Subcutaneous adipose tissue (tissue), 4 donors: ENCODE measurements around the gene ATP6V1G2. TPM values are rescaled to one million over a fixed set of nuclear protein-coding genes. Genes with fewer than 3 reads are reported as not detected.

Experiments used
- total RNA-seq, 4 donors: library from RNA; depleted of rRNA; stranded (reverse); fragments of >200 nt; gene quantifications; one replicate each; pipeline ENCODE4 v1.1.0, GENCODE V29; 2016
- TF ChIP-seq, protein P1 (sequence below): fragments of 450-650 bp; IDR thresholded peaks from one replicate; pipeline ENCODE4 v1.5.1; 2016; ENCODE audit warnings: low read depth, mild to moderate bottlenecking, control low read depth, antibody characterized with exemption, moderate library complexity

Gene ATP6V1G2
- total RNA-seq, 4 donors from 2014 or later = 0.68 to 1.5 TPM; not detected in 2

DNA sequence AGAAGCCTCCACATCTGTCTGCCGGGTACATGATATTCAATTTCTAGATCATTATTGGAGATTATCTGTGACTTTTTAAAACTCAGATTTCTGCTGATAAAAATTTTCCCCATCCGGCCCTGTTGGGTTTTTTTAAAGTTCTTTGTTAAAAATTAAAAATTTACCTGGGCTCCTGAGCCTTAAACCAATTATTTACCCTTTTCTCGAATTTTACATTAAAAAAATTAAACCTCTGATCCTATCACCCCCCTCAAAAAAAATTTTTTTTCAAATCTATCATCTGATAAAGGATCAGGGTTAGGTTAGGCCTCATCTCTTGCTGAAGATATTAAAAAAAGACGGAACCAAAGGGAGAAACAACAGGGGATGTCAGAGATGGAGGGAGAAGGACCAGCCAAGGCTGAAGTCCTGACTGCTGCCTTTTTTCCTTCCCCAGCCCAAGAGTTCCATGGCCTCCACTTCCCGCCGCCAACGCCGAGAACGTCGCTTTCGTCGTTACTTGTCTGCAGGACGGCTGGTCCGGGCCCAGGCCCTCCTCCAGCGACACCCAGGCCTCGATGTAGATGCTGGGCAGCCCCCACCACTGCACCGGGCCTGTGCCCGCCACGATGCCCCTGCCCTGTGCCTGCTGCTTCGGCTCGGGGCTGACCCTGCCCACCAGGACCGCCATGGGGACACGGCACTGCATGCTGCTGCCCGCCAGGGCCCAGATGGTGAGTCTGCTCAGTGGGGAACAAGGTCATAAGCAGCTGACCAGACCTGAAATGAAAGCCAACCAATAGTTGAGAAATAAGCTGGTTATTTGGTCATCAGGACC is 1.5 kb upstream of the ATP6V1G2 start:
- TF ChIP-seq, protein P1, sequence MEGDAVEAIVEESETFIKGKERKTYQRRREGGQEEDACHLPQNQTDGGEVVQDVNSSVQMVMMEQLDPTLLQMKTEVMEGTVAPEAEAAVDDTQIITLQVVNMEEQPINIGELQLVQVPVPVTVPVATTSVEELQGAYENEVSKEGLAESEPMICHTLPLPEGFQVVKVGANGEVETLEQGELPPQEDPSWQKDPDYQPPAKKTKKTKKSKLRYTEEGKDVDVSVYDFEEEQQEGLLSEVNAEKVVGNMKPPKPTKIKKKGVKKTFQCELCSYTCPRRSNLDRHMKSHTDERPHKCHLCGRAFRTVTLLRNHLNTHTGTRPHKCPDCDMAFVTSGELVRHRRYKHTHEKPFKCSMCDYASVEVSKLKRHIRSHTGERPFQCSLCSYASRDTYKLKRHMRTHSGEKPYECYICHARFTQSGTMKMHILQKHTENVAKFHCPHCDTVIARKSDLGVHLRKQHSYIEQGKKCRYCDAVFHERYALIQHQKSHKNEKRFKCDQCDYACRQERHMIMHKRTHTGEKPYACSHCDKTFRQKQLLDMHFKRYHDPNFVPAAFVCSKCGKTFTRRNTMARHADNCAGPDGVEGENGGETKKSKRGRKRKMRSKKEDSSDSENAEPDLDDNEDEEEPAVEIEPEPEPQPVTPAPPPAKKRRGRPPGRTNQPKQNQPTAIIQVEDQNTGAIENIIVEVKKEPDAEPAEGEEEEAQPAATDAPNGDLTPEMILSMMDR = no peak

DNA sequence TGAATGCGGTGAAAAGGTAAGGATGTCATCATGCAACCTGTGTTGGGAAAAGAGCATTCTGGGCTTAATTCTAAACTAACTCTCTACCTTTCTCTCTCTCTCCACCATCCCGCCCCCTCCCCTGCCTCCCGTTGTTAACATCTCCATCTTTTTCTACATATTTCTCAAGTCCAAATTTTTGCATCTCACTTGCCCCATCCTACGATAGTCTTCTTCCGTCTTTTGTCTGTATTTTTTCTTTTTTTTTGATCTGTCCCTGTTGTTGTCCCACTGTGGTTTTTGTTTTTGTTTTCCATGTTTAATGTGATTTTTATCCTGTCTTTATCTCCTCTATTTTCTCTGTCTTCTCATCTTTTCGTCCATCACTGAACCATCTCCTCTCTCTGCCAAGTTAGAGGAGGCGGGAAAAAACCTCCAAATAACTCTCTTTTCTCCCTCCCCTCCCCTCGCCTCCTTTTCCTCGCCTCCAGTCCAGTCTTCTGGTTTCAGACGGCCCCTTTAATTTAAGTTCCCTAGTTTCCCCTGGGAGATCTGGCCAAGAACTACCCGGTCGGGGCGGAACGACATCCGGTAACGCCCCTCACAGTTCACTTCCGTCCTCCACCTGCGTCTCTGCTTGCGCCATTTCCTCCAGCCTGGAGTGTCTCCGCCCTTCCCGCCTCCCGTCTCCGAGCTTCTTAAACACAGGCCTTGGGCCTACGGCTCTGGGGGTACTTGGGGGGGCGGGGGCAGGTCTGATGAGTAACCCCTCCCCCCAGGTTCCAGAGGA is 734 bp upstream of the ATP6V1G2 start, which contains the start of gene NFKBIL1:
NFKBIL1 (plus strand) TSS at position 651 of the 769 bp plus-strand sequence; CDS start at position 738, 87 bp downstream.
- TF ChIP-seq, protein P1 = no peak

DNA sequence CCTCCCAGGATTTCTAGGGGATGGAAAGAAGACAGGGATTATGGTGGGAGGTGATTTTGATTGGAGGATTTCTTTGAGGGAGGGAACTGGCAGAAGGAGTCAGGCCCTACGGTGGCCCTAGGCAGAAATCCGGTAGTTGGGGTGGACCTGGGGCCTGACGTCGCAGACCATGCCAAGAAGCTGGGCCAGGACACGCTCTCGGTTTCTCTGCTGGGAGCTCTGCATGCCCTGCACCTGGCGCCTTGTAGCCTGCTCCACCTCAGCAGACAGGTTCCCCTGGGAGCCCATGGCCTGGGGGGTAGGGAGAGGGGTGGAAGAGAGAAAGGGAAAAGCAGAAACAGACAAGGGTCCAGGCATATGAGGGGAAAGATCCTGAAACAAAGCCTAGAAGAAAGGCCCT is 1.1 kb downstream of the ATP6V1G2 start:
- TF ChIP-seq, protein P1 = no peak

DNA sequence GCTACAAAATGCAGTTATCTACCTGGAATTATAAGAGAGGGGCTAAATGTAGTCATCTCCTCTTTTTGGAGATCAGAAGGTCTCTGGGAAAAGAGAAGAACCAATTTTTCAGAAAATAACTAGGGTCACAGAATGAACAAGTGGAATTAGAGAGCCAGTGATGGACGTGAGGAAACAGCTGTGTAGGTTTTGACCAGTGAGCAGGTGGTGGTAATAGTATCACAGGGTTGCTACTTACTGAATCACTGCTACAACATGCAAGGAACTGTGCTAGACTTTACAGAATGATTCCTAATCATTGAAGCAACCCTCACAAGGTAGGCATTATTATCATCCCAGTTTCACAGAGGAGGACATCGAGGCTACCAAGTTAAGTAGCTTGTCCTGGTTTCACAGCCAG is 1.7 kb downstream of the ATP6V1G2 start:
- TF ChIP-seq, protein P1 = no peak

DNA sequence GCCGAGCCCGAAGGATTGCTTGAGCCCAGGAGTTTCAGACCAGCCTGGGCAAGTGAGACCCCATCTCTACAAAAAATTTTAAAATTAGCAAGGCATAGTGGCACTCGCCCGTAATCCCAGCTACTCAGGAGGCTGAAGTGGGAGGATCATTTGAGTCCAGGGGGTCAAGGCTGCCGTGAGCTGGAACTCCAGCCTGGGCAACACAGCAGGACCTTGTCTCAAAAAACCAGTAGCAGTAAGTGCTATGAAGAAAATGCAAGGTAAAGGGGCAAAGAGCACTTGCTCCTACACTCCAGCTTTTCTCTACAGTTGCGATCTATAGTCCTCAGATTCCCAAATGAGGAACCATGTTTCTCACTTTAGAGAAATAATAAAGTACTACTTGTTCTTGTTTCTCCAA is 2.8 kb downstream of the ATP6V1G2 start:
- TF ChIP-seq, protein P1 = no peak

DNA sequence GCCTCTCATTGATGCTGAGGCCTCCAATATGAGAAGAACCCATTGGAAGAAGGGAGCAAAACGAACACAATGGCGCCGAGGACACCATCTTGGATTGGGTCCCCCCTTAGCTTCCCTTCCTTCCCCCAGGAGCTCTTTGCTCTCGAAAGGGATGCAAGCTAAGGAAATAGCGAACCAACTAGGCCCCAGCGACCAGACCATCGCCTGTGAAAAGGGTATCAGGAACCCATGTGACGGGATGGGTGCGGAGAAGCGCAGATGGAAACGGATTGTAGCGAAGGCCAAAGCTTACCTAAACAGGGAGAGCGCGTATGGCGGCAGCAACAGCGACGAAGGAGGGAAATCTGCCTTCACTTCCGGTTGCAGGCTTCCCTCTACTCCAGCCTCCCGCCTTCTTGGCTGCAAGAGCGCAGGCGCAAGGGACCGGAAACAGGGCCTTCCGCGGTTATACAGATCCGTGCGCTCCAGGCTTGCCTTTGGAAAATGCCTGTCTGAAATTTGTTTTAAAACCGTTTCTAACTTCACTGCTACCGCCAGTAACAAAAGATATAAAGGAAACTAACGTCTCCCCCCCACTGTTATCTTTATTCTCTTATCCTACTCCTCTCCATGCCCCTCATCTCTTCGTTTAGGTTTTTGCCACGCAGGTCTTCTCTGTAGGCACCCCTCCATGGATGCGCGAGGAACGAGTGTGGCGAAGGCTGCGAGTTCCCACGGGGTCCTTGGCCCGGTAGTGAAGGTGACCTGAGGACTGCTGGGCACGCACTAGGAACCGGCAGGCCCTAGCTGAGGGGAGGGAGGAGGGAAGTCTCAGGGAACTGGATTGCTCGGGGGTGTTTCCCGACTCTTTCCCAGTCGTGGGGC is 4.5 kb downstream of the ATP6V1G2 start, which contains the start of gene DDX39B:
DDX39B (minus strand) TSS at position 346 of the 864 bp plus-strand sequence. CDS start 1,471 bp downstream, outside the sequence.
- TF ChIP-seq, protein P1 = no peak
